H54 (cell line): ENCODE measurements around the gene NEDD4L.
"Not testable (repeated sequence)": the region's sequence is repeated elsewhere in the genome, so short reads cannot be mapped to it uniquely, and the experiment has no call there.

Experiments
- DNase-seq: peaks from one replicate; pipeline ENCODE4 v3.0.0; 2011; ENCODE audit warnings: low spot score, mixed read lengths; ENCODE audit not compliant: insufficient read length
- FAIRE-seq: peaks from 3 replicates; lab custom pipeline; 2011; peaks lifted over from hg19 to GRCh38; lab: Jason Lieb, UNC
- POLR2A ChIP-seq: IDR thresholded peaks from 2 replicates; pipeline ENCODE4 v1.6.1; 2011; ENCODE audit warnings: low read depth, mild to moderate bottlenecking, low read length

NEDD4L gene

DNA sequence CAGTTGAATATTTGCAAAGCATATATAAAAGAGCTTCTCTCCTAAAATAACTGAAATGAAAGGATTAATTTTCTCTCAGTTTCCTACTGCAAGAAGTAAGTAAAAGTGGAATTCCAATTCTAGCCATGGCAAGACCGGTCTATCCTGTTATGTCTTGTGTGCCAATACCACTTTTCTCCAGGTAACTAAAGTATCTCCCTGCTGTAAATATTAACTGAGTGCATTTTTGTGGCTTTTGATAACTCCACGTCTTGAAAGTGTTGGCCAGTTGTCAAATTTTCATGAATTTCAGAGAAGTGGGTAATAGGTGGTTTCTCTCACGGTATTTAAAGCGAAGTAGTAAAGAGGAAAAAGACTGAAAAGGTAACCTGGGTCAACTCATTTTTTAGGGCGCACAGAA lies 225.9 kb downstream of the NEDD4L start:
- DNase-seq = no peak
- FAIRE-seq = no peak
- no peak for TF ChIP-seq POLR2A

DNA sequence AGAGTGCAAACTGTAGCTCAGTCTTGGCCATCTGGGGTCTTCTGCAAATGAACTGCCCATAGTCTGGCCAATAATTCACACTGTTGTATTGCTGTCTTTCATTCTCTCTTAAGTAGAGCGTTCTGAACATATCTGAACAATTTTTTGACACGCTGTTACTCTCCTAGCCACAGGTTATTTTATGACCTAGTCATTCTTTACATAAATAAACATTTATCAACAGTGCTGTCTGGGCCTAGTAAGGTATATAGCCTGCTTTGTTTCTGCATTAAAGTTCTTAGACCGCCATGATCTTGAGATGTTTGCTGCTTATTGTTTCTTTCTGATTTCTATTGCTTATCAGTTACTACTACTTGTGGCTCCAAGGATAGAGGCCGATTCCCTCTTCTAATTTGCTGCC lies 226.4 kb downstream of the NEDD4L start:
- DNase-seq (no peak), FAIRE-seq (no peak)
- no peak for TF ChIP-seq POLR2A

DNA sequence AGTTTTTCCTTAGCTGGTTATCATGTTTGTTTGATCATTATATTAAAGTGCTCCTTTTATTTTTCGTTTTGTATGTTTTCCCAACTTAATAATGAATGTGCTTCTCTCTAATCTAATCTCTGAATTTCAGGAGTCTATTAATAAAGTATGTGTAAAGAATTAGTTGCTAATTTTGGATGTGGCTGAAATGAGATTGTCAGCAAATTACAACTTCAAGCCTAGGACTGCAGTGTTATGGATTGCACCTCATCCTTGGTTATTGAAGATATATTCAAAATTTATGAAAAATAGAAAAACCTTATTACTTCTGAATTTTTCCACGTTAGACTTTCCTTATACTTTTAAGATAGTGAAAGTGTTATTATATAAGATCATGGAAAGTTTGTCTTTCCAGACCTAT lies 227.7 kb downstream of the NEDD4L start:
- FAIRE-seq (no peak), DNase-seq (no peak)
- no peak for TF ChIP-seq POLR2A

DNA sequence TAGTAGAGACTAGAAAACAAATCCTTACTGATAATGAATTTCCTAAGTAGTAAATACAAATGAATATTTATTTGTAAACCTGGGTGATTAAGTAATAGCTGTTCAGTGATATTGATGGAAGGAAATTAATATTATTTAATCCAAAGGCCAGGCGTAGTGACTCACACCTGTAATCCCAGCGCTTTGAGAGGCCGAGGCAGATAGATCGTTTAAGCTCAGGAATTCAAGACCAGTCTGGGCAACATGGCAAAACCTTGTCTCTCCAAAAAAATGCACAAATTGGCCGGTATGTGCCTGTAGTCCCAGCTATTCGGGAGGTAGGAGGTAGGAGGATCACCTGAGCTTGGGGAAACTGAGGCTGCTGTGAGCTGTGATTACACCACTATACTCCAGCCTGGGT lies 228.2 kb downstream of the NEDD4L start:
- no peak for TF ChIP-seq POLR2A
- DNase-seq (no peak), FAIRE-seq (no peak)

DNA sequence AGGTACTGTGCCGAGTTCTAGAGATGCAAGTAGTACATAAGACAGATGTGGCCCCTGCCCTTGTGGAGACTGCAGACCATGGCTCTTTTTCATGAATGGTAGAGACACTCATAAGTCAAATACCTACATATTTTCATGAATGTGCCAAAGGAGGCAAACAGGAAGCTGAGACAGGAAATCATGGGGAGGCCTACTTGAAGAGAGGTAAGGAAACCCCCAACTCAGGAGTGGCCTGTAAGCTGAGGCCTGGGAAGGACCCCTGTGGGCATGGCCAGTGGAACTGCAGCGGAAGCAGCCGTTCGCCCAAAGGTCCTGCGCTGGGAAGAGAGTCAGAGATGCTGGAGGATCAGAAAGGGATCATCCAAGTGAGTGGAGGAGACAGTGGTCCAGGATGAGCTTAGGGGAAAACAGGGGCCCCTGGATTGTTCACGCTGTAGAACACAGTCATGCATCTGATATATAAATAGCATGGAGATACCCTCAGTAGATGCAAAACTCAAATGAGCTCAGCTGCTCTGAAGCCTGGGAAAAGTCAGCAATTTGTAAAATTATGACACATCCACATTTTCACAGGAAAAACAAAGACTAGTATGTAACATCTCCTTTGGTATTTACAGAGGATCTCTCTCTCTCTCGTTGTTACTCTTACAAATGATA lies 228.9 kb downstream of the NEDD4L start:
- TF ChIP-seq POLR2A = no peak
- DNase-seq (no peak), FAIRE-seq (no peak)

DNA sequence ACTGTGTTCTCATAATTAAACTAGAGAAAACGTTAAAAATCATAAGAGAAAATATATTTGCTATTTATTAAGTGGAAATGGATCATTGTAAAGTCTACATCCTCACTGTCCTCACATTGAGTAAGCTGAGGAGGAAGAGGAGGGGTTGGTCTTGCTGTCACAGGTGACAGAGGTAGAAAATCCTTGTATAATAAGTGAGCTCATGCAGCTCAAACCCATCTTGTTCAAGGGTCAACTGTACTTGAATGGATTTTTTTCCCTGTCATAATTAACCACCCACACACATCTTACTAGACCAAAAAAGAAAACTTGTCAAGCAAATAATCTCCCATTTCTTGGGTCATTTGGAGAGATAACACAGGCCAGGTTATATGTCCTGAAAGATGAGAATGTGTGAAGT lies 231.2 kb downstream of the NEDD4L start:
- DNase-seq (no peak), FAIRE-seq (no peak)
- TF ChIP-seq POLR2A = no peak

DNA sequence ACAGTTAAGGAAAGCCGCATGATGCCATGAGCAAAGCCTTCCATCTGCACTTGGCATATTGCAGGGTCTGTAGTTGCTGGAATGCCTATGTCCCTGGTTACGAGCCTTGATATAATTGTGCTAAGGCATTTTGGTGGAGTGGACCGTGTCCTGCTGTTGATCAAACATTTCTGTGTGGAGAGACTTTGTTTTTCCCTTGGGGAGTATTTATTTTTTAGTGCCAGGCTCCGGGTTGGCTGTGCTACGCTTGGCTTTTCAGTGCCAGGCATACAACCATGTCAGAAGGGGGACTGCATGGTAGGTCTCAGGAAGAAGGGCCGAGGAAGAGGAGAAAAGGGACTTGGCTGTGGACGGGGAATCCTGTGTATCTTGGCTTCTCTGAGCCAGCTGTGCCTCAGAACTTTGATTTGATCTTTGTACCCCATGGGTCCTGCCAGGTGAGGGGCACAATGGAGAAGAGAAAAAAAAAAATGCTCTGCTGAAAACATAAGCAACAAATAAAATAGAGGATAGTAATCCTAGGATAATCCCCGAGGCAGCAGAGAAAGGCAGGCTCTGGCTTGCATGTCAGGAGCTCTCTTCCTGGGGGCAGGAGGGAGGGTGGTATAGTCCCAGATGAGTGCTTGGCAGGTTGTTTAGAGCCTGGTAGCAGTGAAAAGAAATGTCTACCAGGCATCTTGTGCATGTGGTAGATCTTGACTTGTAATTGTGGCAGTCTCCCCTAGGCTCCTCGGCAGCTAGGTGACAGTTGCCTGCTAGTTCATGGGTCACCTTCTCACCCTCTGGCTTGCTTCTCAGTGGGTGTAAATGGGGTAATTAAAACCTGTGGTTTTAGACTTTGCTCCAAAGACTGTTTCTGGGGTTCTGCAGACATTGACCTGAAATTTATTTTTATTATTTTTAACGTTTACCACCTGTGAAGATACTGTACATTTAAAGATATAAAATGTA lies 233.0 kb downstream of the NEDD4L start:
- no peak for FAIRE-seq

DNA sequence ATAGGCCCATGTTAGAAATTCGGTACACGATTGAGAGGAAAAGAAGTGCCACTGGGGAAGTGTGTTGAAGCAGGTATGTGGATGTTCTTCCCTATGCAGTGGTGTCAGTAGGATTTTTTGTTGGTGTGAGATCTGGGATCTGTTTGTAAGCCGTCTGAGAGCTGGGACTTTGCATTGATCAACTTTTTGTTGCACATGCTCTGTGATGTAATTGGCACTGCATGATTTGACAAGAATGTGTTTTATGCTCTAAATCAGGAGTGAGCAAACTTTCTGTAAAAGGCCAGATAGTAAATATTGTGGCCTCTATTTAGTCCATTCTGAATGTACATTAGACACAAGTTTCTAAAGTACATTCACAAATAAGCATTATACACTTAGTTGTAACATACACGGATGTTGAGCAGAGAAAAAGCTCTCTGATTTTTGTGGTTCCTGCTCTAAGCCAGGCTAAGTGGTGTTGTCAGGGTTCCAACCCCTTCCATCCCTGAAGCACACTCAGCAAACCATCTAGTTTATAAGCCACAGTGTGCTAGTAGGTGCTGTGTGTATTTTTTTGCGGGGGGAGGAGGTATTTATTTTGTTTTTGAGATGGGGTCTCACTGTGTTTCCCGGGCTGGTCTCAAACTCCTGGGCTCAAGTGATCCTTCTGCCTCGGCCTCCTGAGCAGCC lies 235.6 kb downstream of the NEDD4L start:
- FAIRE-seq (no peak), DNase-seq (no peak)

More for the DNA sequence above, 233.0 kb downstream of the NEDD4L start:
- DNase-seq = no peak
- no peak for TF ChIP-seq POLR2A

DNA sequence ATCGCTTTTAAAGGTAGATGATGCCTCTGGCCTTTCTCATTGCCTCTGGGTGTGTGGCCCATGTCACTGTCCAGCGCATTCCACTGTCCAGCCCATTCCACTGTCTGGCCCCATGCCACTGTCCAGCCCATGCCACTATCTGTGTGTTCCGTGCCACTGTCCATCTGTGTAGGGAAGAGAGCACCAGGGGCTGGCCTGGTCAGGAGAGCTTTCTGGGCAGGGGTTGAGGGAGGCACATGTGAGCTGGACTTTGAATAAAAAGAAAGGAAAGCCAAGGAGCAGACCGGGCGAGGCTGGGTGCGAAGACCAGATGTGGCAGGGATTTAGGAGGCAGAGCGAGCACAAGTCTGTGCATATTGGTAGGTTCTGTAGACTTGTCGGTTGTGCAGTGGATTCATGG lies 236.2 kb downstream of the NEDD4L start:
- TF ChIP-seq POLR2A = no peak
- no peak for FAIRE-seq

More for the DNA sequence above, 235.6 kb downstream of the NEDD4L start:
- TF ChIP-seq POLR2A = no peak

DNA sequence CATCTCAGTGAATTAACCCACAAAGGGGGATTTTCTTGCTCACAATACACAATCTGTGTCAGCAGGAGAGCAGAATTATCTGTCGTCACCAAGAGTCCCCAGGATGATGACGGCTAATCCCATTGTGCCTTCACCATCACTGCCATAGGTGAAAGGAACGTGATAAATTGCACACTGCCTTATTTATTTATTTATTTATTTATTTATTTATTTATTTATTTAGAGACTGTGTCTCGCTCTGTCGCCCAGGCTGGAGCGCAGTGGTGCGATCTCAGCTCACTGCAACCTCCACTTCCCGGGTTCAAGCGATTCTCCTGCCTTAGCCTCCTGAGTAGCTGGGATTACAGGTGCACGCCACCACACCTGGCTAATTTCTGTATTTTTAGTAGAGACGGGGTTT lies 238.8 kb downstream of the NEDD4L start:
- FAIRE-seq, DNase-seq: not testable (repeated sequence)

More for the DNA sequence above, 236.2 kb downstream of the NEDD4L start:
- no peak for DNase-seq

DNA sequence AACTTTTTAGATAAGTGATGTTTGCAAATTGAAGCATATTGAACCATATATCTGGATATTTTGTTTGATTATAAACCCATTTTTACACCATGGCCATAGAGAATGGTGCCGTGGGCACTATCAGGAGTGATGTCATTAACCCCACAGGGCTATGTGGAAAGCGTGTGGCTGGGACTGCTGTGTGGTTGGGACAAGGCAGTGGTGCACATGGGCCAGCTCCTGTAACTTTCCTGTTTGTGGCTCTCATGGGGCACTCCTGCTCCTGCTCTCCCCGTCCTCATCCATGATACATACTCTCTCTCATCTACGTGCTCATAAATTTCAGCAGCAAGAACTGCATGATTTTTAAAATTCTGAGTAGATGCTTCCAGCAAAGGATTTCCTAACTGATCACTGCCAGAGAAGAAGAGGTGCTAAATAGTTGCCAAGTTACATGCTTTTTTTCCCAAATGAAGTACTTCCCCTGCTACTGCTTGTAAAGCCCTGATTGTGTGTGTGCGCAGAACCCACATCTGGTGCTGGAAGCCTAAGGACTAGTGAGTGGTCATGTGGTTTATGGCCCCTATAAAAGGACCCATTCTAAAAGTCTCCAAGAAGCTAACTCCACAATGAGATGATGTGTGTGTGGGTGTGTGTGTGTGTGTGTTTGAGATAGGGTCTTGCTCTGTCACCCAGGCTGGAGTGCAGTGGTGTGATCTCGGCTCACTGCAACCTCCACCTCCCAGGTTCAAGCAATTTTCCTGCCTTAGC lies 240.8 kb downstream of the NEDD4L start:
- FAIRE-seq (no peak), DNase-seq (no peak)
- TF ChIP-seq POLR2A = no peak

DNA sequence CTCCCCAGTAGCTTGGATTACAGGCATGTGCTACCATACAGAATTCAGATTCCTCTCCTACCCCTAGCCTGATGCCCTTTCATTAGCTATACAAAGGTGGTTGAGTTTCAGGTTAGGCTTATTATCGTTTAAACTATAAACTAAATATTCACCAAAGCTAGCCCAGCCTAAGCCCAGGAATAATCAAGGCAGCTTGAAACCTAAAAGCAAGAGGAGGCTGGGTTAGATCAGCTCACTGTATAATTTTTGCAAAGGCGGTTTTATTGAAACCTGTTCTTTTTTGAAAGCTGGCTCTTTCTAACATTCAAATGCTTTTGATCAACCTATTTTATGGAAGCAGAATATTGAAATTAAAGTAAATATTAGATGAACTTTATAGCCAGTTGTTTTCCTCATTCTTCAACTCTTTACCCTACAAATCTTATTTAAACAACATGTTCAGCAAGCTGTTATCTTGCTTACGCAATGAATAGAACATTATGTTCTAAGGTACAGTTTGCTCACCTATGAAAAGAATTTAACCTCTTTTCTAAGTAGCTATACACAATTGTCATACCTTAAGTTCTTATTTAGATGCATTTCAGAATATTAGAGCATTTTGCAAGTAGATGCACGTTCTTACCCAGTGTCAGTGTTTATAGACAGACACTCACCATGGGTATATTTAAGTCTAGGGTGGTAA lies 241.6 kb downstream of the NEDD4L start:
- DNase-seq (no peak), FAIRE-seq (no peak)
- TF ChIP-seq POLR2A = no peak
